ENCODE data around the gene FGF14.

DNA sequence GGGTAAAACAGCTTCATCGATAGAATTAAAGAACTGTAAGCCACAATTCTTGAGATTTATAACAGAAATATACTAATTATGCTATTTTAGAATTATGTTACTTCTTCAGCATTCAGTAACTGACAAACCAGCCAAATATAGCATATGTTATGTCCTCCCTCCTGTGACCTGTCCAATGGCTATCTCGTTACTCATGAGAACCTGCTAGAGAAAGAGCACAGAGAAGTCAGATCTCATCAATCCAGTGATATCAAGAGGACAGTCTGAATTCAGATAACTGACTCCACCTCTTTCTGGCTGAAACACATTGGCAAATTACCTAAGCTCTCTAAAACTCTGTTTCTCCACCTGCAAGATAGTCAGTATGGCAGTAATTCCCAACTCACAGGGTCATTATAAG is 170.4 kb downstream of the FGF14 start:
- TF ChIP-seq RAD21 (IDR thresholded peaks at IDR 0.05; ENCODE audit: low read length) = no peak
- no peak for TF ChIP-seq CTCF (IDR thresholded peaks at IDR 0.05)
- TF ChIP-seq USF2 (IDR thresholded peaks at IDR 0.05; ENCODE audit: borderline replicate concordance, low read depth, low read length) = no peak
- no peak for TF ChIP-seq ELF1 (IDR thresholded peaks at IDR 0.05)
- no peak for TF ChIP-seq TCF12 (IDR thresholded peaks at IDR 0.05)
- no peak for TF ChIP-seq TAF1 (IDR thresholded peaks at IDR 0.05; ENCODE audit: borderline replicate concordance, low read depth, low read length)
- no peak for TF ChIP-seq RXRA (IDR thresholded peaks at IDR 0.05; ENCODE audit: borderline replicate concordance, low read depth)
- TF ChIP-seq, protein P1, sequence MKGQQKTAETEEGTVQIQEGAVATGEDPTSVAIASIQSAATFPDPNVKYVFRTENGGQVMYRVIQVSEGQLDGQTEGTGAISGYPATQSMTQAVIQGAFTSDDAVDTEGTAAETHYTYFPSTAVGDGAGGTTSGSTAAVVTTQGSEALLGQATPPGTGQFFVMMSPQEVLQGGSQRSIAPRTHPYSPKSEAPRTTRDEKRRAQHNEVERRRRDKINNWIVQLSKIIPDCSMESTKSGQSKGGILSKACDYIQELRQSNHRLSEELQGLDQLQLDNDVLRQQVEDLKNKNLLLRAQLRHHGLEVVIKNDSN (IDR thresholded peaks at IDR 0.05; ENCODE audit: borderline replicate concordance, low read depth) = no peak

Measured in SK-N-SH (cell line).